GM18508 (cell line): ENCODE data around the gene STRC.
"Not testable (repeated sequence)": the region's sequence is repeated elsewhere in the genome, so short reads cannot be mapped to it uniquely, and the experiment has no call there.

ENCODE experiments used
- ATAC-seq: cut with Tn5 transposase; IDR thresholded peaks from one replicate; pipeline ENCODE4 v1.9.1; 2021; ENCODE audit warnings: moderate number of reproducible peaks; ENCODE audit not compliant: insufficient read depth, unreplicated experiment

The STRC gene

GRCh38 chr15:43574607-43575006, 44.0 kb downstream of the STRC start:
- not testable (repeated sequence) for ATAC-seq

- not testable (repeated sequence) for ATAC-seq
Measured at GRCh38 chr15:43566615-43567014, 52.0 kb downstream of the STRC start.

- ATAC-seq = not testable (repeated sequence)
Measured at GRCh38 chr15:43563793-43564192, 54.8 kb downstream of the STRC start.

GRCh38 chr15:43562753-43563152, 55.8 kb downstream of the STRC start:
- ATAC-seq = not testable (repeated sequence)

- ATAC-seq = no peak
Measured at GRCh38 chr15:43552986-43553385, 65.6 kb downstream of the STRC start.

GRCh38 chr15:43552256-43552655, 66.3 kb downstream of the STRC start:
- no peak for ATAC-seq

- no peak for ATAC-seq
Measured at GRCh38 chr15:43550527-43551363, 67.9 kb downstream of the STRC start.
